Activated T-helper 1 cell treated with anti-CD3 and anti-CD28 coated beads, Interleukin-12 subunit alpha, Interleukin-12 subunit beta, Interleukin-2, Interleukin-4 antibody, amounts not matched to agents 30 ng/mL and 10 ng/mL and 1 ng/mL, durations not matched to agents 14 hours and 24 hours and 36 hours (primary cell): ENCODE results near the gene ECE2. TPM values are rescaled to one million over a fixed set of nuclear protein-coding genes. Genes with fewer than 3 reads are reported as not detected.

Experiments
- DNase-seq: peaks from one replicate; pipeline ENCODE4 v3.0.0; 2021; ENCODE audit warnings: low spot score
- H3K27ac Mint-ChIP-seq: one replicate; pipeline ENCODE4 v1.8.0; 2021; ENCODE audit warnings: mild to moderate bottlenecking, mixed read lengths
- H3K27me3 Mint-ChIP-seq: one replicate; pipeline ENCODE4 v1.8.0; 2022; ENCODE audit warnings: mild to moderate bottlenecking, moderate library complexity, mixed read lengths; ENCODE audit not compliant: insufficient read depth
- H3K36me3 Mint-ChIP-seq: one replicate; pipeline ENCODE4 v1.8.0; 2021; ENCODE audit warnings: low read depth, mixed read lengths
- H3K4me1 Mint-ChIP-seq: one replicate; pipeline ENCODE4 v1.8.0; 2021; ENCODE audit warnings: low read depth, mixed read lengths
- H3K4me3 Mint-ChIP-seq: one replicate; pipeline ENCODE4 v1.8.0; 2021; ENCODE audit warnings: mild to moderate bottlenecking, moderate library complexity, mixed read lengths
- H3K9me3 Mint-ChIP-seq: one replicate; pipeline ENCODE4 v1.8.0; 2021; ENCODE audit warnings: mixed read lengths
- intact Hi-C: fragments of 100-400 bp; cut with micrococcal nuclease; formaldehyde crosslinking; loops from one replicate; pipeline ENCODE4 v1.15.1; 2024
- total RNA-seq: library from RNA; stranded (reverse); gene quantifications from 2 replicates; pipeline ENCODE4 v1.2.3, GENCODE V29; 2022

The ECE2 gene
- total RNA-seq: not detected in 2 replicates

GRCh38 chr3:184275961-184276910 is at the start of gene ECE2:
Gene ECE2 (plus strand): TSS chr3:184276022. CDS start chr3:184276154, 132 bp downstream.
- no peaks in the 10 kb centered on the region for H3K4me1 Mint-ChIP-seq
- no peak for DNase-seq
- peaks cover 42% of the 10 kb centered on the region for H3K27me3 Mint-ChIP-seq
- no peak within 1 kb of the TSS for H3K4me3 Mint-ChIP-seq
- H3K27ac Mint-ChIP-seq: no peak within 1 kb of the TSS
- H3K9me3 Mint-ChIP-seq: no peaks in the 10 kb centered on the region
- no peaks in the 10 kb centered on the region for H3K36me3 Mint-ChIP-seq
- intact Hi-C loops: no loop called here

DNA sequence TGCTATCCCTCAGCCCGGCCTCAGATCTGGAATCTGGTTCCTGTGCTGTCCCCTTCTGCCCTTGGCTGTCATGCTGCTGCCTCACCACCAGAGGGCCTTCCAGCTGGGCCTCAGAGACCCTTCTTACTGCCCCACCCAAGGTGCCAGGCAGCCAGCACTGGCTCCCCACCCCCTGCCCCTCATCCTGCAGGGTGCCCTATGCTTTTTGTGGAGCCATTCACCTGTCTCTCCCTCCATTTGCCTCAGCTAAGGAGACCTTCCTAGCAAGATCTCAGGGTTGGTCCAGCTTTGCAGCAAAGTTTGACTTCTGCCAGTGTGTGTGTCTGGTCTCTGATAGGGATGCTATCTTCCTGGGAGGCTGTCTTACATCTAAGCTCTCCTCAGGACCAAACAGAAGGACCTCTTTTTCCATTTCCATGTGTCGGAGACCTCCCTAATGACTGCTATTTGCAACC is 48.3 kb upstream of the ECE2 start:
- H3K4me3 Mint-ChIP-seq: no peak overlapping the region
- no peaks in the 10 kb centered on the region for H3K36me3 Mint-ChIP-seq
- no peaks in the 10 kb centered on the region for H3K9me3 Mint-ChIP-seq
- no peak overlapping the region for H3K27ac Mint-ChIP-seq
- intact Hi-C loops: loop anchor here (1.0 to 5.0 kb wide), 3 partner anchors 23 to 62 kb away; partner anchors contain the start of gene CAMK2N2
- H3K4me1 Mint-ChIP-seq: peaks cover 14% of the 10 kb centered on the region
- H3K27me3 Mint-ChIP-seq: peaks cover 53% of the 10 kb centered on the region
- peak; percentile 32 for DNase-seq

- H3K9me3 Mint-ChIP-seq: no peaks in the 10 kb centered on the region
- intact Hi-C loops: loop anchor here (5.0 kb wide), 1 partner anchor 34 kb away; the partner anchor contains the start of gene CAMK2N2
- H3K27ac Mint-ChIP-seq: no peak overlapping the region
- H3K36me3 Mint-ChIP-seq: no peaks in the 10 kb centered on the region
- DNase-seq: no peak
- H3K4me3 Mint-ChIP-seq: peak overlapping the region; percentile 49
- H3K4me1 Mint-ChIP-seq: peaks cover 14% of the 10 kb centered on the region
- peaks cover 57% of the 10 kb centered on the region for H3K27me3 Mint-ChIP-seq
Measured at GRCh38 chr3:184228376-184229137, 47.3 kb upstream of the ECE2 start.

GRCh38 chr3:184229394-184230080 is 46.3 kb upstream of the ECE2 start, which contains the start of gene VWA5B2:
Gene VWA5B2 (plus strand): TSS chr3:184229585. CDS start chr3:184230529, 944 bp downstream.
- Mint-ChIP-seq H3K27me3 (peaks cover 52% of the 10 kb centered on the region), H3K4me1 (peaks cover 14% of the 10 kb centered on the region)
- intact Hi-C loops: loop anchor here (5.0 kb wide), 1 partner anchor 33 kb away; the partner anchor contains the start of gene CAMK2N2

GRCh38 chr3:184230081-184230602 is 45.7 kb upstream of the ECE2 start:
- peaks cover 14% of the 10 kb centered on the region for H3K4me1 Mint-ChIP-seq
- H3K36me3 Mint-ChIP-seq: no peaks in the 10 kb centered on the region
- intact Hi-C loops: no loop called here
- DNase-seq: no peak
- no peaks in the 10 kb centered on the region for H3K9me3 Mint-ChIP-seq
- no peak overlapping the region for H3K27ac Mint-ChIP-seq
- peaks cover 47% of the 10 kb centered on the region for H3K27me3 Mint-ChIP-seq
- no peak overlapping the region for H3K4me3 Mint-ChIP-seq

More at GRCh38 chr3:184229394-184230080, 46.3 kb upstream of the ECE2 start, which contains the start of gene VWA5B2:
- peak within 1 kb of the TSS; percentile 49 for H3K4me3 Mint-ChIP-seq
- DNase-seq: peak; percentile 54
- H3K9me3 Mint-ChIP-seq: no peaks in the 10 kb centered on the region
- no peak within 1 kb of the TSS for H3K27ac Mint-ChIP-seq
- no peaks in the 10 kb centered on the region for H3K36me3 Mint-ChIP-seq

DNA sequence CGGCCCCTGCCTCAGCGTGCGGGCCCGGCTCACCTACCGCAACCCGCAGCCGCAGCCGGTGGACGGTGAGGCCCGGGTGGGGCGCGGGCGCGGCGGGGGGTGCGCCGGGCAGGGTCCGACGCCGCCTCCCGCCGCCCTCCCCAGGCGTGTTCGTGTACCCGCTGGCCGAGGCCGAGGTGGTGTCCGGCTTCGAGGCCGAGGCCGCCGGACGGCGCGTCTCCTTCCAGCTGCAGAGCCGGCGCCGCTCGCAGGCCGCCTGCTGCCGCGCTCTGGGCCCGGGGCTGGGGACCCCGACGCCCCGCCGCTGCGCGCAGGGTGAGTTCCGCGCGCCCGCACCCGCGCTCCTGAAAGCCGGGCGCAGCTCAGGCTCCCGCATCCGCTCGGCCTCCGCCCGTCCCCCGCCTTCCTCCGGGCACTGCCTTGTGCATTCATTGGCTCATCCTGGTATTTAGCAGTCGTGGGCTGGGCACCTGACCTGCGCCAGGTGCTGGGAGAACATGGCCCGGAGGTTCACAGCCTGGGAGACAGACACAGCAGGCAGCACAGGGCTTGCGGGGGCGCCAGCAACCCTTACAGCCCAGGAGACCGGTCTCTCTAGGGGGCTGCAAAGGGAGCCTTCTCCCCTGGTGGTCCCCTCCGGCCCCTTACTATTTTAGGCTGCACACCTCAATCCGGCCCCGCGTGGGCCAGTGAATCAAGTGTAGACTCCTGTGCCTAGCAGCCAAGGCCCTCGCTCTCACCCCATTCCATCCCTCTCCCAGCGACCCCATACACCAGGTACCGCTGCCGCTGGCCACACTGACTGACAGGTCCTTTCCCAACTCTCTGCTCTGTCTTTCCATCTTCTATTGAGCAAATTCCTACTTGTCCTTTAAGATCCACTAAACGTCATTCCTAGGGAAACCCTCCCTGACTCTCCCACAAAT is 45.0 kb upstream of the ECE2 start:
- DNase-seq: no peak
- Mint-ChIP-seq H3K27ac (peak overlapping the region; percentile 32), H3K36me3 (no peaks in the 10 kb centered on the region), H3K4me1 (peaks cover 14% of the 10 kb centered on the region), H3K27me3 (peaks cover 42% of the 10 kb centered on the region), H3K9me3 (no peaks in the 10 kb centered on the region), H3K4me3 (peak overlapping the region; percentile 62)
- intact Hi-C loops: no loop called here

- Mint-ChIP-seq H3K27me3 (peaks cover 39% of the 10 kb centered on the region), H3K9me3 (no peaks in the 10 kb centered on the region), H3K4me3 (peak overlapping the region; percentile 62), H3K36me3 (no peaks in the 10 kb centered on the region), H3K4me1 (peaks cover 14% of the 10 kb centered on the region), H3K27ac (peak overlapping the region; percentile 32)
- no peak for DNase-seq
- intact Hi-C loops: no loop called here
Measured at GRCh38 chr3:184231671-184232070, 44.2 kb upstream of the ECE2 start.

- DNase-seq: no peak
- intact Hi-C loops: no loop called here
- no peak overlapping the region for H3K4me3 Mint-ChIP-seq
- no peaks in the 10 kb centered on the region for H3K36me3 Mint-ChIP-seq
- H3K27me3 Mint-ChIP-seq: peaks cover 31% of the 10 kb centered on the region
- H3K27ac Mint-ChIP-seq: no peak overlapping the region
- no peaks in the 10 kb centered on the region for H3K9me3 Mint-ChIP-seq
- peaks cover 14% of the 10 kb centered on the region for H3K4me1 Mint-ChIP-seq
Measured at GRCh38 chr3:184233127-184233843, 42.5 kb upstream of the ECE2 start.

GRCh38 chr3:184234224-184234623 is 41.6 kb upstream of the ECE2 start:
- DNase-seq: no peak
- peaks cover 22% of the 10 kb centered on the region for H3K27me3 Mint-ChIP-seq
- H3K27ac Mint-ChIP-seq: no peak overlapping the region
- H3K9me3 Mint-ChIP-seq: no peaks in the 10 kb centered on the region
- H3K4me3 Mint-ChIP-seq: no peak overlapping the region
- H3K36me3 Mint-ChIP-seq: no peaks in the 10 kb centered on the region
- H3K4me1 Mint-ChIP-seq: peaks cover 7% of the 10 kb centered on the region
- intact Hi-C loops: no loop called here

DNA sequence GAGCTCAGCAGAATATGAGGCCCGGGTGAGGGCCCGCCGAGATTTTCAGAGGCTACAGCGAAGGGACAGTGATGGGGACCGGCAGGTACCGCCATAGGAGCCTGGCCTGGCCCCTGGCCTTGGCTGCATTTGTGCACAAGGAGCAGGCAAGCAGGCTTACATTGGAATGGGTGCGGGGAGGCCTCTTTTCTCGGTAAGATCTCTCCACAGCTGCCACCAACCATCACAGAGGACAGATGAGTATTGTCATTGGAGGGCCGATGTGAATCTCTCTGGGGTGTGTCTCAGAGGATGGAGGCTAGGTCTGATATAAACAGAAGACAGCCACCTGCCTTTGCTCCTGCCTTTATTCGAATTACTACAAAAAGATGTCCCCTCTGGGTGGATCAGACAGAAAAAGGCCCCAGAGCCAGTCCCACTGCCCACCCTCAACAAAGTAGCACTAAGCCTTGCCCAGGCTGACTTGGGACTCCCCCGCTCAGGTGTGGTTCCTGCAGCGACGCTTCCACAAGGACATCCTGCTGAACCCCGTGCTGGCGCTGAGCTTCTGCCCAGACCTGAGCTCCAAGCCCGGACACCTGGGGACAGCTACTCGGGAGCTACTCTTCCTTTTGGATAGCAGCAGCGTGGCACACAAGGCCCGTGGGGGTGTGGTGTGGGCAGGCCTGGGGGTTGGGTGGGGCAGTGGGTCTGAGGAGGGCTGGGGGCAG is 41.0 kb upstream of the ECE2 start:
- H3K36me3 Mint-ChIP-seq: no peaks in the 10 kb centered on the region
- H3K27ac Mint-ChIP-seq: no peak overlapping the region
- peaks cover 22% of the 10 kb centered on the region for H3K27me3 Mint-ChIP-seq
- intact Hi-C loops: no loop called here
- no peak for DNase-seq
- H3K9me3 Mint-ChIP-seq: no peaks in the 10 kb centered on the region
- no peak overlapping the region for H3K4me3 Mint-ChIP-seq
- peaks cover 7% of the 10 kb centered on the region for H3K4me1 Mint-ChIP-seq
